Colonic mucosa (tissue), 4 donors: ENCODE results near the gene ANKS1B. TPM values are rescaled to one million over a fixed set of nuclear protein-coding genes. Genes with fewer than 3 reads are reported as not detected.

ENCODE experiments used
- DNase-seq: peaks from one replicate; pipeline ENCODE4 v3.0.0-alpha.2; 2020
- H3K27ac ChIP-seq: fragments of 200-600 bp; one replicate; pipeline ENCODE4 v1.8.0; 2021
- H3K27me3 ChIP-seq: fragments of 200-600 bp; one replicate; pipeline ENCODE4 v1.8.0; 2021
- H3K36me3 ChIP-seq: fragments of 200-600 bp; one replicate; pipeline ENCODE4 v1.8.0; 2021
- H3K4me1 ChIP-seq: fragments of 200-600 bp; one replicate; pipeline ENCODE4 v1.8.0; 2021; ENCODE audit warnings: mild to moderate bottlenecking
- H3K4me3 ChIP-seq: fragments of 200-600 bp; one replicate; pipeline ENCODE4 v1.8.0; 2021
- H3K9ac ChIP-seq, 2 donors: one replicate each; pipeline ENCODE4 v1.7.0; 2013; ENCODE audit warnings: control low read depth in 2 of 2, low read depth in 2 of 2, low read length in 2 of 2
- H3K9me3 ChIP-seq: fragments of 200-600 bp; one replicate; pipeline ENCODE4 v1.8.0; 2021
- intact Hi-C: fragments of 100-400 bp; cut with DNase I; formaldehyde crosslinking; loops from one replicate; pipeline ENCODE4 v1.14.1; 2022
- total RNA-seq, 2 donors: library from RNA; stranded (reverse); fragmentation: NEBNext Ultra II Directional in 1 of 2; extraction: Animal tissue kit (Norgen Biotek cat#: 25700) in 1 of 2; gene quantifications; one replicate each; pipeline ENCODE4 v1.2.1, GENCODE V29; 2021
- TF ChIP-seq, protein P1 (sequence below): fragments of 200-600 bp; IDR thresholded peaks from one replicate; pipeline ENCODE4 v1.8.0; 2022; ENCODE audit warnings: antibody characterized with exemption, mild to moderate bottlenecking
- donor health status: healthy.
- donor health status: DM: no; HTN: no; CAD: no.
- donor health status: DM: no; HTN: no; CAD: no.

Gene ANKS1B
- total RNA-seq, 2 donors from 2014 or later, result 1.7 to 3.3 TPM

DNA sequence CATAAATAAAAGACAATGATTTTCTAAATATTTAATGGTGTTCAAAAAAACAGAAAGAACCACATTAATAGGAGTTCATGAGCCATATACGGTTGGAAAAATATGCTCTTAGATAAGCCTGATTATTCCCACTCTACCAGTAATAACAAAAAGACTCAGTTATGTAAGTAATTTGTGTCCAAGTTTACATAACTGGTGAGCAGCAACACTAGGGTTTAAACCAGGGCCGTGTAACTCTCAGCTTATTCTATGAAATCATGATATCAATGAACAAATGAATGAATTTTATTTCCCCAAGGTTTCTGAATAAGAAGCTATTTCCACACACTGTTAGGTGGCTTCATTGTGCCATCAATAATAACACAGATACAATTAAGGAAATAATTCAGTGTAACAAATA, 238.8 kb downstream of the ANKS1B start:
- Histone ChIP-seq H3K36me3 (no peaks in the 10 kb centered on the region), H3K9me3 (no peaks in the 10 kb centered on the region), H3K27me3 (no peaks in the 10 kb centered on the region), H3K4me1 (no peaks in the 10 kb centered on the region), H3K27ac (no peak overlapping the region), H3K9ac (no peak overlapping the region), H3K4me3 (no peak overlapping the region)
- DNase-seq, result no peak
- TF ChIP-seq, protein P1, sequence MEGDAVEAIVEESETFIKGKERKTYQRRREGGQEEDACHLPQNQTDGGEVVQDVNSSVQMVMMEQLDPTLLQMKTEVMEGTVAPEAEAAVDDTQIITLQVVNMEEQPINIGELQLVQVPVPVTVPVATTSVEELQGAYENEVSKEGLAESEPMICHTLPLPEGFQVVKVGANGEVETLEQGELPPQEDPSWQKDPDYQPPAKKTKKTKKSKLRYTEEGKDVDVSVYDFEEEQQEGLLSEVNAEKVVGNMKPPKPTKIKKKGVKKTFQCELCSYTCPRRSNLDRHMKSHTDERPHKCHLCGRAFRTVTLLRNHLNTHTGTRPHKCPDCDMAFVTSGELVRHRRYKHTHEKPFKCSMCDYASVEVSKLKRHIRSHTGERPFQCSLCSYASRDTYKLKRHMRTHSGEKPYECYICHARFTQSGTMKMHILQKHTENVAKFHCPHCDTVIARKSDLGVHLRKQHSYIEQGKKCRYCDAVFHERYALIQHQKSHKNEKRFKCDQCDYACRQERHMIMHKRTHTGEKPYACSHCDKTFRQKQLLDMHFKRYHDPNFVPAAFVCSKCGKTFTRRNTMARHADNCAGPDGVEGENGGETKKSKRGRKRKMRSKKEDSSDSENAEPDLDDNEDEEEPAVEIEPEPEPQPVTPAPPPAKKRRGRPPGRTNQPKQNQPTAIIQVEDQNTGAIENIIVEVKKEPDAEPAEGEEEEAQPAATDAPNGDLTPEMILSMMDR, result no peak
- intact Hi-C loops, result no loop called here

DNA sequence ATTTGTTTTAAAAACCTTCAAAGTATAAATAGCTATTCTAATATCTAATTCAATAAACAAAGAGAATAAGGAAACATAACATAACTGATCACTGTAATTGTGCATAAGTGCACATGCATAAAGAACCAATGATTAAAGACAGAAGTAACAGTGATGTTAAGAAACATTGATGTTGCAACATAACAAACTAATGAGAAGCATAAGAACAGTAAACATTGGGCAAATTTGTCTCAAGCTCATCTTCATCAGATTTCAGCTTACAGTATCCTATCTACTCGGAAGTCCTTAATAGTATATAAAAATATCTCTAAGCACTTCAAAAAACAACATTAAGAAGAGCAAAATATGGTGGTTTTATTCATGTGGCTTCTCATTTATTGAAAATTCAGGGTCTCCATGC, 239.6 kb downstream of the ANKS1B start:
- Histone ChIP-seq H3K9me3 (no peaks in the 10 kb centered on the region), H3K27ac (no peak overlapping the region), H3K4me3 (no peak overlapping the region), H3K27me3 (no peaks in the 10 kb centered on the region), H3K4me1 (no peaks in the 10 kb centered on the region), H3K9ac (no peak overlapping the region), H3K36me3 (no peaks in the 10 kb centered on the region)
- TF ChIP-seq, protein P1, result no peak
- DNase-seq, result no peak
- intact Hi-C loops, result no loop called here

DNA sequence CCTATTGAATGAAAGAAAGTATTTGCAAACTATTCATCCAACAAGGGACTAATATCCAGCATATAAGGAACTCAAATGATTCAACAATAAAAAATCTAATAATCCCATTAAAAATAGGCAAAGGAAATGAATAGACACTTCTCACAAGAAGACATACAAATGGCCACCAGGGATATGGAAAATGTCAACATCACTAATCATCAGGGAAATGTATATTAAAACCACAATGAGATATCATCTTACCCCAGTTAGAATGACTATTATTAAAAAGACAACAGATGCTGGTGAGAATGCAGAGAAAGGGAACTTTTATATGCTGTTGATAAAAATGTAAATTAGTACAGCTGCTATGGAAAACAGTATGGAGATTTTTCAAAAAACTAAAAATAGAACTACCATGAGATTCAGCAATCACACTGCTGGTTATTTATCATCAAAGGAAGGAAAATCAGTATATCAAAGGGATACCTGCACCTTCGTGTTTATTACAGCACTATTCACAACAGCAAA, 247.9 kb downstream of the ANKS1B start:
- intact Hi-C loops, result no loop called here

DNA sequence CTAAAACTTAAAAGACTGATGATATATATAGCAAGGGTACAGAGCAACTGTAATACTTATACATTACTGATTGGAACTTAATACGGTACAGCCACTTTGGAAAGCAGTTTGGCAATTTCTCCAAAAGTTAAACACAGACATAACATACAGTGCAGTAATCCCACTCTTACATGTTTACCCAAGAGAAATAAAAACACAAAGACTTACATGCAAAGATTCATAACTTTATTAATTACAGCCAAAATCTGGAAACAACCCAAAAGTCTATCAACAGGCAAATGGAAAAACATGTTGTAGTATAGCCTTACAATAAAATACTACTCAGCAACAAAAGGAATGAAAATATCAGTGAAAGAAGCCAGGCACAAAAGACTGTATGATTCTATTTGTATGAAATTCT, 252.6 kb downstream of the ANKS1B start:
- no peak overlapping the region for H3K4me3 ChIP-seq
- H3K36me3 ChIP-seq, result no peaks in the 10 kb centered on the region
- H3K27me3 ChIP-seq, result no peaks in the 10 kb centered on the region
- DNase-seq, result no peak
- no peak overlapping the region for H3K27ac ChIP-seq
- intact Hi-C loops, result no loop called here
- H3K4me1 ChIP-seq, result no peaks in the 10 kb centered on the region
- H3K9me3 ChIP-seq, result no peaks in the 10 kb centered on the region
- TF ChIP-seq, protein P1, result no peak
- no peak overlapping the region for H3K9ac ChIP-seq

More for the DNA sequence above, 247.9 kb downstream of the ANKS1B start:
- Histone ChIP-seq H3K9ac (no peak overlapping the region), H3K4me1 (no peaks in the 10 kb centered on the region), H3K4me3 (no peak overlapping the region), H3K36me3 (no peaks in the 10 kb centered on the region), H3K27me3 (no peaks in the 10 kb centered on the region), H3K27ac (no peak overlapping the region), H3K9me3 (no peaks in the 10 kb centered on the region)
- TF ChIP-seq, protein P1, result no peak
- DNase-seq, result no peak

DNA sequence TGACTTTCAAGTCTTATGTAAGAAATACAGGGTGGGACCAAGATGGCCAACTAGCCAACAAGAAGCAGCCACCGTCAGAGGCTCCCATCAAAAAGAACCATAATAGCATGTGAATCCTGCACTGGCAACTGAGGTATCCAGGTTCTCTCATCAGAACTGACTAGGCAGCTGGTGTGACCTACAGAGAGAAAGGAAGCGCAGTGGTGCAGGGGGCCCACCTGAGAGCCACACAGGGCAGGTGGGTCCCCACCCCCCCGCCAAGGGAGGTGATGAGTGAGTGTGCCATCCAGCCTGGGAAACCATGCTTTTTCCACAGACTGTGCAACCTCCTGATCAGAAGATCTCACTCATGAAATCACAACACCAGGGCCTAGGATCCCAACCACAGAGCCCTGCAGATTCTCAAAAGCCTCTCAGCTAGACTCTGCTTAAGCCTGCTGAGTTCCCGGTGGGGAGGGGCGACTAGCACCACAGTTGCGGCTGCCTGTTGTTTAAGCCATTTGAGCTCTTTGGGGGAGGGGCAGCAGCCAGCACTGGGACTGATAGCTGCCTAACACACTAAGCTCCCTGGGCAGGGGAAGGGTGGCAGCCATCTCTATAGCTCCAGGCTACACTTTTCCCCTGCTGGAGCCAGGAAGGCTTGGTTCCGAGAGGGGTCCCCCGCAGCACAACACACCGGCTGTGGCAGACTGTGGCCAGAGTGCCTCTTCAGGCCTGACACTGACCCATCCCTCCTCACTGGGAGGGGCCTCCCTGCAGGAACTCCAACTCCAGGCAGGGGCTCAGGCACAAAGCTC, 261.8 kb downstream of the ANKS1B start:
- H3K9me3 ChIP-seq, result no peaks in the 10 kb centered on the region
- no peaks in the 10 kb centered on the region for H3K4me1 ChIP-seq
- no peak overlapping the region for H3K4me3 ChIP-seq
- TF ChIP-seq, protein P1, result no peak
- intact Hi-C loops, result no loop called here
- H3K27me3 ChIP-seq, result no peaks in the 10 kb centered on the region
- DNase-seq, result no peak
- no peak overlapping the region for H3K9ac ChIP-seq
- no peaks in the 10 kb centered on the region for H3K36me3 ChIP-seq
- H3K27ac ChIP-seq, result no peak overlapping the region
